ENCODE results near the gene VWA3B. TPM values are rescaled to one million over a fixed set of nuclear protein-coding genes. Genes with fewer than 3 reads are reported as not detected.

The VWA3B gene
- total and polyA plus RNA-seq, 2 of the 4 experiments (the other 2 are of a cell fraction), result not detected

DNA sequence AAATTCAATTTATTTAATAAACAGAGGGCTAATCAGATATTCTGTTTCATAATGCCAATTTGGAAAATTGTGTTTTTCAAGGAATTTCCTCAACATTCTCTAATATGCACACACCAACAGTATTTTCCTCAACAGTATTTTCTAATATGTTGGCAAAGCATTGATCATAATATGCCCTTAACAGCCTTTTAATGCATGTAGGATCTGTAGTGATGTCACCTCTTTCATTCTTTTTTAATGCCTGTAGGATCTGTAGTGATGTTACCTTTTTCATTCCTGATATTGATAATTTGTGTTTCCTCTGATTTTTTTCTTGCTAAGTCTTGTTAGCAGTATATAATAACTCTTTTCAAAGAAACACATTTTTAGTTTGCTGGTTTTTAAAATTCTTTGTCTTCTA is 15.9 kb downstream of the VWA3B start:
- POLR2A ChIA-PET (ENCODE audit: unreplicated experiment), result no interaction called here
- H3K4me2 ChIP-seq (ENCODE audit: low read depth, low read length), result no peak overlapping the region
- no peaks in the 10 kb centered on the region for H3K4me1 ChIP-seq (ENCODE audit: control insufficient read depth, insufficient read depth, low read length)
- no peak overlapping the region for H2BK15ac ChIP-seq (ENCODE audit: low read depth, low read length)
- H3K56ac ChIP-seq (ENCODE audit: extremely low read depth, insufficient read depth, low read length), result no peak overlapping the region
- no peak overlapping the region for H3K14ac ChIP-seq (replicated peaks; ENCODE audit: low read depth, low read length)
- H2AK5ac ChIP-seq (ENCODE audit: low read depth, low read length), result no peak overlapping the region
- no peak overlapping the region for H2BK120ac ChIP-seq (ENCODE audit: low read depth, low read length)
- H4K91ac ChIP-seq (ENCODE audit: insufficient read depth, low read depth, low read length), result no peak overlapping the region
- dilution Hi-C loops (cut with HindIII; ENCODE audit: low sequenced_read_pairs, unreplicated experiment) (no loop called here), in situ Hi-C loops (cut with MboI; ENCODE audit: low sequenced_read_pairs) (no loop called here), intact Hi-C loops (cut with micrococcal nuclease) (no loop called here)
- CTCF ChIA-PET, result no interaction called here
- no peak overlapping the region for H4K5ac ChIP-seq (ENCODE audit: low read depth, low read length)
- no peaks in the 10 kb centered on the region for H4K20me1 ChIP-seq (ENCODE audit: insufficient read depth, low read length)
- no peak overlapping the region for H2AFZ ChIP-seq (replicated peaks; ENCODE audit: low read length, poor library complexity)
- no peak overlapping the region for H3K27ac ChIP-seq (ENCODE audit: insufficient read depth, low read length)
- no peak overlapping the region for H2BK20ac ChIP-seq (ENCODE audit: low read depth, low read length)
- peaks cover 2% of the 10 kb centered on the region; the same call in 1 of the 2 replicates for H3K9me3 ChIP-seq (ENCODE audit: control insufficient read depth, insufficient read depth, low read length)
- no peak overlapping the region for H3K18ac ChIP-seq (ENCODE audit: low read depth, low read length)
- no peak overlapping the region for H3K23ac ChIP-seq (ENCODE audit: low read depth, low read length)
- TF ChIP-seq, protein P1, sequence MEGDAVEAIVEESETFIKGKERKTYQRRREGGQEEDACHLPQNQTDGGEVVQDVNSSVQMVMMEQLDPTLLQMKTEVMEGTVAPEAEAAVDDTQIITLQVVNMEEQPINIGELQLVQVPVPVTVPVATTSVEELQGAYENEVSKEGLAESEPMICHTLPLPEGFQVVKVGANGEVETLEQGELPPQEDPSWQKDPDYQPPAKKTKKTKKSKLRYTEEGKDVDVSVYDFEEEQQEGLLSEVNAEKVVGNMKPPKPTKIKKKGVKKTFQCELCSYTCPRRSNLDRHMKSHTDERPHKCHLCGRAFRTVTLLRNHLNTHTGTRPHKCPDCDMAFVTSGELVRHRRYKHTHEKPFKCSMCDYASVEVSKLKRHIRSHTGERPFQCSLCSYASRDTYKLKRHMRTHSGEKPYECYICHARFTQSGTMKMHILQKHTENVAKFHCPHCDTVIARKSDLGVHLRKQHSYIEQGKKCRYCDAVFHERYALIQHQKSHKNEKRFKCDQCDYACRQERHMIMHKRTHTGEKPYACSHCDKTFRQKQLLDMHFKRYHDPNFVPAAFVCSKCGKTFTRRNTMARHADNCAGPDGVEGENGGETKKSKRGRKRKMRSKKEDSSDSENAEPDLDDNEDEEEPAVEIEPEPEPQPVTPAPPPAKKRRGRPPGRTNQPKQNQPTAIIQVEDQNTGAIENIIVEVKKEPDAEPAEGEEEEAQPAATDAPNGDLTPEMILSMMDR (conservative IDR thresholded peaks at IDR 0.05; ENCODE audit: low read depth, low read length), result no peak
- TF ChIP-seq NFE2L2 (IDR thresholded peaks at IDR 0.05; ENCODE audit: low read depth, low read length) (no peak), RCOR1 (IDR thresholded peaks at IDR 0.05; ENCODE audit: insufficient replicate concordance, low read length) (no peak), SMC3 (IDR thresholded peaks at IDR 0.05; ENCODE audit: low read depth, low read length) (no peak), MAFK (IDR thresholded peaks at IDR 0.05; ENCODE audit: low read depth, low read length) (no peak), MAZ (IDR thresholded peaks at IDR 0.05; ENCODE audit: borderline replicate concordance, low read depth, low read length) (no peak), BHLHE40 (IDR thresholded peaks at IDR 0.05; ENCODE audit: low read depth, low read length) (no peak), RFX5 (IDR thresholded peaks at IDR 0.05; ENCODE audit: low read depth, low read length) (no peak), FOS (IDR thresholded peaks at IDR 0.05; ENCODE audit: low read depth, low read length) (no peak)
- BruUV-seq (replicated peaks), result no TSS peak
- no peaks in the 10 kb centered on the region for H3K9me1 ChIP-seq (ENCODE audit: insufficient read depth, low read length)
- no peaks in the 10 kb centered on the region for H3K36me3 ChIP-seq (ENCODE audit: control insufficient read depth, insufficient read depth, low read length)
- no peak overlapping the region for H3K9ac ChIP-seq (ENCODE audit: low read depth, low read length)
- H3K4me3 ChIP-seq (ENCODE audit: insufficient read depth, low read depth, low read length), result no peak overlapping the region
- DNase-seq, result no peak
- H2BK5ac ChIP-seq (ENCODE audit: low read depth, low read length, poor library complexity, severe bottlenecking), result no peak overlapping the region
- no peak overlapping the region for H3K4ac ChIP-seq (ENCODE audit: low read depth, low read length)
- ATAC-seq (ENCODE audit: low read depth), result no peak
- no peaks in the 10 kb centered on the region for H3K27me3 ChIP-seq (ENCODE audit: control insufficient read depth, insufficient read depth, low read length)
- no peak overlapping the region for H2AK9ac ChIP-seq (replicated peaks; ENCODE audit: low read depth, low read length, poor library complexity)
- no peak overlapping the region for H4K8ac ChIP-seq (ENCODE audit: low read depth in 2 of 2, low read length in 2 of 2)
- H3K79me1 ChIP-seq (ENCODE audit: low read depth in 1 of 2, low read length in 2 of 2), result no peaks in the 10 kb centered on the region

Data from IMR-90 (cell line).